Nephron progenitor cell (in vitro differentiated cells): ENCODE measurements around the gene CBARP.

Source experiments
- DNase-seq: peaks from one replicate; pipeline ENCODE4 v3.0.0; 2021
- H3K27ac Mint-ChIP-seq: 2 replicates; pipeline ENCODE4 v1.8.0; 2021; ENCODE audit warnings: mild to moderate bottlenecking, moderate library complexity, mixed read lengths
- H3K27me3 Mint-ChIP-seq: 2 replicates; pipeline ENCODE4 v1.8.0; 2021; ENCODE audit warnings: mild to moderate bottlenecking, low read depth, mixed read lengths; ENCODE audit not compliant: poor library complexity
- H3K36me3 Mint-ChIP-seq: 2 replicates; pipeline ENCODE4 v1.8.0; 2021; ENCODE audit warnings: low read depth, mixed read lengths
- H3K4me1 Mint-ChIP-seq: 2 replicates; pipeline ENCODE4 v1.8.0; 2021; ENCODE audit warnings: mixed read lengths
- H3K4me3 Mint-ChIP-seq: 2 replicates; pipeline ENCODE4 v1.8.0; 2021; ENCODE audit warnings: mild to moderate bottlenecking, moderate library complexity, mixed read lengths
- H3K9me3 Mint-ChIP-seq: 2 replicates; pipeline ENCODE4 v1.8.0; 2021; ENCODE audit warnings: mild to moderate bottlenecking, moderate library complexity, mixed read lengths
- CTCF ChIP-seq: fragments of 200-600 bp; sonication (generic); IDR thresholded peaks from 2 replicates; pipeline ENCODE4 v1.5.0; 2021; ENCODE audit warnings: antibody characterized with exemption

Gene CBARP

GRCh38 chr19:1218751-1219567 lies 18.8 kb downstream of the CBARP start:
- Mint-ChIP-seq H3K27me3 (no peaks in the 10 kb centered on the region), H3K9me3 (no peaks in the 10 kb centered on the region), H3K27ac (no peak overlapping the region), H3K36me3 (no peaks in the 10 kb centered on the region), H3K4me1 (peaks cover 35% of the 10 kb centered on the region), H3K4me3 (no peak overlapping the region)
- DNase-seq: no peak
- no peak for TF ChIP-seq CTCF

GRCh38 chr19:1217366-1217765 lies 20.4 kb downstream of the CBARP start:
- DNase-seq: no peak
- Mint-ChIP-seq H3K36me3 (peaks cover 7% of the 10 kb centered on the region), H3K4me3 (no peak overlapping the region), H3K27ac (peak overlapping the region; percentile 66), H3K27me3 (no peaks in the 10 kb centered on the region), H3K9me3 (no peaks in the 10 kb centered on the region), H3K4me1 (peaks cover 45% of the 10 kb centered on the region)
- TF ChIP-seq CTCF: no peak

GRCh38 chr19:1216756-1217155 lies 21.0 kb downstream of the CBARP start:
- DNase-seq: no peak
- peaks cover 47% of the 10 kb centered on the region for H3K4me1 Mint-ChIP-seq
- H3K27ac Mint-ChIP-seq: peak overlapping the region; percentile 92
- H3K4me3 Mint-ChIP-seq: no peak overlapping the region
- peaks cover 8% of the 10 kb centered on the region for H3K36me3 Mint-ChIP-seq
- H3K27me3 Mint-ChIP-seq: no peaks in the 10 kb centered on the region
- H3K9me3 Mint-ChIP-seq: no peaks in the 10 kb centered on the region
- no peak for TF ChIP-seq CTCF

- Mint-ChIP-seq H3K9me3 (no peaks in the 10 kb centered on the region), H3K4me1 (peaks cover 60% of the 10 kb centered on the region), H3K4me3 (no peak overlapping the region), H3K36me3 (peaks cover 15% of the 10 kb centered on the region), H3K27me3 (no peaks in the 10 kb centered on the region), H3K27ac (no peak overlapping the region)
- no peak for DNase-seq
- no peak for TF ChIP-seq CTCF
Measured at GRCh38 chr19:1214862-1215731, 22.7 kb downstream of the CBARP start.

GRCh38 chr19:1214299-1214861 lies 23.4 kb downstream of the CBARP start:
- Mint-ChIP-seq H3K27ac (peak overlapping the region; percentile 93), H3K4me3 (peak overlapping the region; percentile 63), H3K36me3 (peaks cover 22% of the 10 kb centered on the region), H3K4me1 (peaks cover 67% of the 10 kb centered on the region), H3K27me3 (no peaks in the 10 kb centered on the region), H3K9me3 (no peaks in the 10 kb centered on the region)
- no peak for TF ChIP-seq CTCF
- DNase-seq: no peak
